Liver (tissue), 3 donors: Measurements from ENCODE around the gene APOBEC3B.

Experiments
- CTCF ChIP-seq: fragments of 150-350 bp; IDR thresholded peaks from 2 replicates; pipeline ENCODE4 v1.5.1; 2017; ENCODE audit warnings: improper control_type of control experiment, low read depth, low read length; ENCODE audit not compliant: missing input control
- GABPA ChIP-seq, 2 donors: IDR thresholded peaks in 1 of 2; conservative IDR thresholded peaks in 1 of 2; 2 replicates each; pipeline ENCODE4 v1.6.1; 2016; ENCODE audit warnings: antibody characterized with exemption in 2 of 2, mild to moderate bottlenecking in 1 of 2, moderate library complexity in 1 of 2
- MAX ChIP-seq: IDR thresholded peaks from 2 replicates; pipeline ENCODE4 v1.6.1; 2016; ENCODE audit warnings: antibody characterized with exemption
- RXRA ChIP-seq, 2 donors: IDR thresholded peaks; 2 replicates each; pipeline ENCODE4 v1.6.1; 2017 to 2018; ENCODE audit warnings: antibody characterized with exemption in 2 of 2, mild to moderate bottlenecking in 1 of 2
- TAF1 ChIP-seq: conservative IDR thresholded peaks from 2 replicates; pipeline ENCODE4 v1.6.1; 2016; ENCODE audit warnings: antibody characterized with exemption, mild to moderate bottlenecking
- ZBTB33 ChIP-seq: IDR thresholded peaks from 2 replicates; pipeline ENCODE4 v1.6.1; 2016; ENCODE audit warnings: antibody characterized with exemption
- donor health status: healthy.
- donor health status: healthy.

GRCh38 chr22:38966380-38966702 is 15.8 kb upstream of the APOBEC3B start:
- TF ChIP-seq RXRA (IDR thresholded peaks at IDR 0.05), result no peak
- TF ChIP-seq CTCF, result no peak
- TF ChIP-seq GABPA (IDR thresholded peaks at IDR 0.05 in 1 of 2, conservative IDR thresholded peaks at IDR 0.05 in 1 of 2), result no peak
- TF ChIP-seq MAX, result no peak
- TF ChIP-seq ZBTB33, result no peak
- no peak for TF ChIP-seq TAF1
